CD4-positive, CD25-positive, alpha-beta regulatory T cell (primary cell): ENCODE data around the gene ZNF780B. TPM values are rescaled to one million over a fixed set of nuclear protein-coding genes. Genes with fewer than 3 reads are reported as not detected.

Source experiments
- ATAC-seq, 2 donors: fragments of 150-1000 bp; cut with Tn5 transposase; one replicate each; pipeline ENCODE4 v1.10.0; 2021; ENCODE audit warnings: low read depth in 2 of 2, moderate number of reproducible peaks in 2 of 2, moderate library complexity in 1 of 2
- DNase-seq, 3 donors: peaks; one replicate each; pipeline versions ENCODE4 v3.0.0 to v3.0.0-alpha.2; 2012 to 2022; ENCODE audit warnings: mixed read lengths in 1 of 3
- H3K27ac ChIP-seq: one replicate; pipeline ENCODE4 v1.7.0; 2013; ENCODE audit warnings: mild to moderate bottlenecking, low read length; ENCODE audit not compliant: insufficient read depth, poor library complexity, severe bottlenecking
- H3K27me3 ChIP-seq: one replicate; pipeline ENCODE4 v1.7.0; 2013; ENCODE audit warnings: low read length; ENCODE audit not compliant: control insufficient read depth, insufficient read depth
- H3K36me3 ChIP-seq: one replicate; pipeline ENCODE4 v1.7.0; 2013; ENCODE audit warnings: mild to moderate bottlenecking, low read length, moderate library complexity; ENCODE audit not compliant: control insufficient read depth, insufficient read depth
- H3K4me1 ChIP-seq: 2 replicates; pipeline ENCODE4 v1.7.0; 2013; ENCODE audit warnings: mild to moderate bottlenecking, low read length; ENCODE audit not compliant: insufficient read depth, control insufficient read depth, poor library complexity, severe bottlenecking
- H3K4me3 ChIP-seq: one replicate; pipeline ENCODE4 v1.7.0; 2013; ENCODE audit warnings: low read depth, mild to moderate bottlenecking, low read length, moderate library complexity
- H3K9me3 ChIP-seq, 2 experiments: 1 replicate in 1 of 2; 2 replicates in 1 of 2; pipeline ENCODE4 v1.7.0; 2013; ENCODE audit warnings: low read length in 2 of 2, mild to moderate bottlenecking in 1 of 2, moderate library complexity in 1 of 2; ENCODE audit not compliant: control insufficient read depth in 2 of 2
- H3K27ac Mint-ChIP-seq, 3 donors: one replicate each; pipeline ENCODE4 v1.8.0; 2020 to 2022; ENCODE audit warnings: mild to moderate bottlenecking in 3 of 3, mixed read lengths in 3 of 3, moderate library complexity in 2 of 3
- H3K27me3 Mint-ChIP-seq: one replicate; pipeline ENCODE4 v1.8.0; 2022; ENCODE audit warnings: mild to moderate bottlenecking, mixed read lengths
- H3K36me3 Mint-ChIP-seq: one replicate; pipeline ENCODE4 v1.8.0; 2020; ENCODE audit warnings: mixed read lengths
- H3K4me1 Mint-ChIP-seq, 4 donors: one replicate each; pipeline ENCODE4 v1.8.0; 2020 to 2022; ENCODE audit warnings: mixed read lengths in 4 of 4, mild to moderate bottlenecking in 1 of 4
- H3K4me3 Mint-ChIP-seq, 4 donors: one replicate each; pipeline ENCODE4 v1.8.0; 2020 to 2022; ENCODE audit warnings: mild to moderate bottlenecking in 4 of 4, mixed read lengths in 4 of 4, moderate library complexity in 3 of 4
- H3K9me3 Mint-ChIP-seq, 7 donors: one replicate each; pipeline ENCODE4 v1.8.0; 2020 to 2022; ENCODE audit warnings: mixed read lengths in 7 of 7, mild to moderate bottlenecking in 3 of 7, moderate library complexity in 2 of 7
- polyA plus RNA-seq, 4 donors: library from polyadenylated mRNA; unstranded; fragments of 300-500 nt; fragmentation: Illumina TruSeq; gene quantifications; one replicate each; pipeline ENCODE4 v1.2.3, GENCODE V29; 2021
- total RNA-seq: library from RNA; stranded (reverse); gene quantifications from one replicate; pipeline ENCODE4 v1.2.3, GENCODE V29; 2022

ZNF780B gene
- total and polyA plus RNA-seq, 5 donors from 2014 or later, result 6.4 to 15.5 (median 7.2) TPM

DNA sequence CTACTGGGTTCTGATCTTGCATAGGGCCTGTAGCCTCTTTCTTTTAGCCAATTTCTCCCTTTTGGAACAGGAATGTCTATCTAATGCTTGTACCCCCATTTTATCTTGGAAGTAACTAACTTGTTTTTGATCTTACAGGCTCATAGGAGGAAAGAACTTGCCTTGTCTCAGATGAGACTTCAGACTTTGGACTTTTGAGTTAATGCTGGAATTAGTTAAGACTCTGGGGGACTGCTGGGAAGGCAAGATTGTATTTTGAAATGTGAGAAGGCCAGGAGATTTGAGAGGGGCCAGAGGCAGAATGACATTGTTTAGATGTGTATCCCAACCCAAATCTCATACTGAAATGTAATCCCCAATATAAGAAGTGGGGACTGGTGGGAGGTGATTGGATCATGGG is 61.7 kb downstream of the ZNF780B start:
- Mint-ChIP-seq H3K27me3 (no peaks in the 10 kb centered on the region), H3K4me1 (peaks cover 23 to 71% (median 54%) of the 10 kb centered on the region in 4 donors), H3K36me3 (peaks cover 23% of the 10 kb centered on the region), H3K27ac (no peak overlapping the region), H3K4me3 (peak overlapping the region in 3 of 4 donors; percentile 29 to 48 (median 33)), H3K9me3 (peaks cover 0 to 13% (median 5%) of the 10 kb centered on the region in 7 donors)
- no peak overlapping the region for H3K4me3 ChIP-seq
- H3K27ac ChIP-seq, result no peak overlapping the region
- peaks cover 17% of the 10 kb centered on the region for H3K4me1 ChIP-seq
- DNase-seq (no peak), ATAC-seq (no peak)
- H3K9me3 ChIP-seq, result peaks cover 0 to 17% of the 10 kb centered on the region in 2 experiments
- H3K36me3 ChIP-seq, result peaks cover 4% of the 10 kb centered on the region
- H3K27me3 ChIP-seq, result no peaks in the 10 kb centered on the region

DNA sequence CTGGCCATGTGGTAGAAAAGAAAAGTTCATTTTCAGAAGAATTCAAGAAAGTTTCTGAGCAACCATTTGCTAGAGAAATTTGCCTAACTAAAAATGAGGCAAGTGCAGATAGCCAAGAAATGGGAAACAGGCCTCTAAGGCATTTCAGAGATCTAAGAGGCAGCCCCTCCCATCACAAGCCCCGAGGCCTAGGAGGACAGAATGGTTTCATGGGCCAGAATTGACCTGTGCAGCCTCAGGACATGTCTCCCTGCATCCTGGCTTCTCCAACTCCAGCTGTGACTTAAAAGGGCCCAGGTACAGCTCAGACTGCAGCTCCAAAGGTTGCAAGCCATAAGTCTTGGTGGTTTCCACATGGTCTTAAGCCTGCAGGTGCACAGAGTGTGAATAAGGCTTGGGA is 62.4 kb downstream of the ZNF780B start:
- Histone ChIP-seq H3K4me3 (no peak overlapping the region), H3K4me1 (peaks cover 17% of the 10 kb centered on the region), H3K27me3 (no peaks in the 10 kb centered on the region), H3K9me3 (peaks cover 0 to 17% of the 10 kb centered on the region in 2 experiments), H3K27ac (no peak overlapping the region), H3K36me3 (peaks cover 4% of the 10 kb centered on the region)
- DNase-seq (no peak), ATAC-seq (no peak)
- Mint-ChIP-seq H3K4me1 (peaks cover 23 to 74% (median 55%) of the 10 kb centered on the region in 4 donors), H3K9me3 (peaks cover 0 to 13% (median 6%) of the 10 kb centered on the region in 7 donors), H3K27me3 (no peaks in the 10 kb centered on the region), H3K36me3 (peaks cover 27% of the 10 kb centered on the region), H3K27ac (no peak overlapping the region), H3K4me3 (no peak overlapping the region)

DNA sequence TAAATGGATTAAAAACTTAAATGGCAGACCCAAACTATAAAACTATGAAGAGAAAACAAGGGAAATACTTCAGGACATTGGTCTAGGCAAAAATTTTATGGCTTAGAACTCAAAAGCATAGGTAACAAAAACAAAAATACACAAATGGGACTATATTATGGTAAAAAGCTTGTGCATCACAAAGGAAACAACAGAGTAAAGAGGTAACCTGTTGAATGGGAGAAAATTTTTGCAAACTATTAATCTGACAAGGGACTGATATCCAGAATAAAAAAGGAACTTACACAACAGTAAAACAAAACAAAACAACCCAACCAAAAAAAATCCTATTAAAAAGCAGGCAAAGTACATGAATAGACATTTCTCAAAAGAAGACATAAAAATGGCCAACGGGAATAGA is 68.4 kb downstream of the ZNF780B start:
- no peak for DNase-seq
- Mint-ChIP-seq H3K4me1 (peaks cover 14 to 41% (median 25%) of the 10 kb centered on the region in 4 donors), H3K36me3 (peaks cover 36% of the 10 kb centered on the region)

DNA sequence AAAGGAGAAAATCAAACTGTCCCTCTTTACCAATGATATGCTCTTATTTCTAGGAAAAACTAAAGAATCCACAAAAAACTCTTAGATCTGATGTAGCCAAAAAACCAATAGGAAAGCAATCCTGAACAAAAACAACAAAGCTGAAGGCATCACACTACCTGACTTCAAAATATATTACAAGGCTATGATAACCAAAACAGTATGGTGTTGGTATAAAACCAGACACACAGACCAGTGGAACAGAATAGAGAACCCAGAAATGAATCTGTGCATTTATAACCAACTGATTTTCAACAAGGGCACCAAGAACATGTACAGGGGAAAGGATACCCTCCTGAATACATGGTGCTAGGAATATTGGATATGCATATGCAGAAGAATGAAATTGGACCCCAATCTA is 68.9 kb downstream of the ZNF780B start:
- Mint-ChIP-seq H3K4me3 (no peak overlapping the region), H3K4me1 (peaks cover 11 to 38% (median 21%) of the 10 kb centered on the region in 4 donors), H3K27ac (no peak overlapping the region), H3K9me3 (peaks cover 0 to 40% (median 14%) of the 10 kb centered on the region in 7 donors), H3K27me3 (peaks cover 5% of the 10 kb centered on the region), H3K36me3 (peaks cover 39% of the 10 kb centered on the region)
- ATAC-seq (no peak), DNase-seq (no peak)
- Histone ChIP-seq H3K4me1 (no peaks in the 10 kb centered on the region), H3K4me3 (no peak overlapping the region), H3K27me3 (no peaks in the 10 kb centered on the region), H3K27ac (no peak overlapping the region), H3K9me3 (peaks cover 26 to 45% of the 10 kb centered on the region in 2 experiments), H3K36me3 (peaks cover 13% of the 10 kb centered on the region)

More for the DNA sequence above, 68.4 kb downstream of the ZNF780B start:
- Histone ChIP-seq H3K27me3 (no peaks in the 10 kb centered on the region), H3K27ac (no peak overlapping the region), H3K4me1 (no peaks in the 10 kb centered on the region), H3K36me3 (peaks cover 9% of the 10 kb centered on the region), H3K4me3 (no peak overlapping the region), H3K9me3 (peaks cover 26 to 45% of the 10 kb centered on the region in 2 experiments)
- no peak for ATAC-seq
- Mint-ChIP-seq H3K27me3 (peaks cover 5% of the 10 kb centered on the region), H3K4me3 (no peak overlapping the region), H3K9me3 (peaks cover 0 to 40% (median 14%) of the 10 kb centered on the region in 7 donors), H3K27ac (no peak overlapping the region)

DNA sequence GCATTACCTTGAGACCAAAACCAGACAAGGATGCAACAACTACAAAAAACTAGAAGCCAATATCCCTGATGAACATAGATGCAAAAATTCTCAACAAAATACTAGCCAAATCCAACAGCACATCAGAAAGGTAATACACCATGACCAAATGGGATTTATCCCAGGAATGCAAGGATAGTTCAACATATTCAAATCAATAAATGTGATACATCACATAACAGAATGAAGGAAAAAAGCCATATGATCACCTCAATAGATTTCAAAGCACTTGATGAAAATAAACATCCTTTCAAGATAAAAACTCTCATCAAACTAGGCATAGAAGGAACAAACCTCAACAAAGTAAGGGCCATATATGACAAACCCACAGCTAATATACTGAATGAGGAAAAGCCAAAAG is 69.4 kb downstream of the ZNF780B start:
- Mint-ChIP-seq H3K4me3 (no peak overlapping the region), H3K27me3 (peaks cover 5% of the 10 kb centered on the region), H3K27ac (no peak overlapping the region), H3K36me3 (peaks cover 42% of the 10 kb centered on the region), H3K9me3 (peaks cover 0 to 40% (median 14%) of the 10 kb centered on the region in 7 donors), H3K4me1 (peaks cover 6 to 34% (median 17%) of the 10 kb centered on the region in 4 donors)
- no peaks in the 10 kb centered on the region for H3K4me1 ChIP-seq
- DNase-seq (no peak), ATAC-seq (no peak)
- no peak overlapping the region for H3K27ac ChIP-seq
- H3K36me3 ChIP-seq, result peaks cover 17% of the 10 kb centered on the region
- H3K9me3 ChIP-seq, result peaks cover 26 to 45% of the 10 kb centered on the region in 2 experiments
- H3K27me3 ChIP-seq, result no peaks in the 10 kb centered on the region
- H3K4me3 ChIP-seq, result no peak overlapping the region

DNA sequence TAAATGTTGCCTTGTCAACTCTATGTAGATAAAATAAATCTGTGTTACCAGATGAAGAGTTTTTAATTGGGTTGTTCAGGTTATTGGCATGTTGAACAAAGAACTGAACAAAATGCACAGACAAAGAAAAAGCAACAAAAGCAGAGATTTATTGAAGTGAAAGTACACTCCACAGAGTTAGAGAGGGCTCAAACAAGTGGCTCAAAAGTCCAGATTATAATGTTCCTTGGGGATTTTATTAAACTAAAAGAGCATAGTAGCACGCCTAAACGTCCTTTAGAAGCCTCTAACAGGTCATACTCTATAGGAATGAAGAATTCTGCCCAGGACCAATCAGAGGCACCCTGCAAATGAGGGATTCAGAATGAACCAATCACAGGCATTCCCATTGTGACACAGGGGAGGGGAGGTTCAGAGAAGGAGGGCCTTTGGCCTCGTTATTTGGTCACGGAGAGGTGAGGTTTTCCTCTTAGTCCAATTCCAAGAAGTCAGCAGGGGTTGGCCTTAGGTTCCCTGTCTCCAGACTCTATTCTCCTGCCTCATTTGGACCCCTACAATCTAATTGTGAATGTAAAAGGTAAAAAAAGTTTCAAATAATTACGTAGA is 72.2 kb downstream of the ZNF780B start:
- no peak overlapping the region for H3K27ac Mint-ChIP-seq
- no peak overlapping the region for H3K27ac ChIP-seq
- peaks cover 0 to 11% (median 8%) of the 10 kb centered on the region in 4 donors for H3K4me1 Mint-ChIP-seq
- ATAC-seq (no peak), DNase-seq (no peak)
- H3K9me3 Mint-ChIP-seq, result peaks cover 0 to 40% (median 14%) of the 10 kb centered on the region in 7 donors
- no peak overlapping the region for H3K4me3 ChIP-seq
- H3K4me3 Mint-ChIP-seq, result no peak overlapping the region
- peaks cover 5% of the 10 kb centered on the region for H3K27me3 Mint-ChIP-seq
- peaks cover 26 to 45% of the 10 kb centered on the region in 2 experiments for H3K9me3 ChIP-seq
- H3K27me3 ChIP-seq, result no peaks in the 10 kb centered on the region
- H3K36me3 Mint-ChIP-seq, result peaks cover 59% of the 10 kb centered on the region
- no peaks in the 10 kb centered on the region for H3K4me1 ChIP-seq
- H3K36me3 ChIP-seq, result peaks cover 43% of the 10 kb centered on the region

DNA sequence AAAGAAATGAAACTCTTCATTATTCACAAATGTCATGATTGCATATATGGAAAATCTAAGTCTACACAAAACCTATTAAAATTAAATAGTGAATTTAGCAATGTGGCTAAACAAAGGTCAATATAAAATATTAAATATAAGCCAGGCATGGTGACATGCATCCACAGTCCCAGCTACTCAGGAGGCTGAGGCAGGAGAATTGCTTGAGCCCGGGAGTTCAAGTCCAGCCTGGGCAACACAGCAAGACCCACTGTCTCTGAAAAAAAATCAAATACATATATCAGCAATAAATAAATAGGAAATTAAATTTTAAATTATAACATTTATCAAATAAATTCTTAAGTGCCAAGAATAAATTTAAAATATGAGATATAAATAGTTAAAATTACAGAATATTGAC is 73.1 kb downstream of the ZNF780B start:
- peaks cover 0 to 39% (median 14%) of the 10 kb centered on the region in 7 donors for H3K9me3 Mint-ChIP-seq
- DNase-seq (no peak), ATAC-seq (no peak)
- H3K27me3 ChIP-seq, result no peaks in the 10 kb centered on the region
- no peaks in the 10 kb centered on the region for H3K4me1 ChIP-seq
- peaks cover 26 to 40% of the 10 kb centered on the region in 2 experiments for H3K9me3 ChIP-seq
- H3K36me3 Mint-ChIP-seq, result peaks cover 65% of the 10 kb centered on the region
- no peak overlapping the region for H3K4me3 Mint-ChIP-seq
- no peak overlapping the region for H3K27ac ChIP-seq
- H3K36me3 ChIP-seq, result peaks cover 50% of the 10 kb centered on the region
- H3K27ac Mint-ChIP-seq, result no peak overlapping the region
- H3K27me3 Mint-ChIP-seq, result peaks cover 5% of the 10 kb centered on the region
- H3K4me1 Mint-ChIP-seq, result peaks cover 0 to 11% (median 7%) of the 10 kb centered on the region in 4 donors
- H3K4me3 ChIP-seq, result no peak overlapping the region
